Bronchial epithelial cell (primary cell): ENCODE measurements around the gene PRM3. TPM values are rescaled to one million over a fixed set of nuclear protein-coding genes. Genes with fewer than 3 reads are reported as not detected.

Source experiments
- DNase-seq: peaks from one replicate; pipeline ENCODE4 v3.0.0-alpha.2; 2010; ENCODE audit warnings: low read depth
- FAIRE-seq: peaks from 2 replicates; lab custom pipeline; 2011; peaks lifted over from hg19 to GRCh38; lab: Jason Lieb, UNC
- H3K27me3 ChIP-seq: 2 replicates; pipeline ENCODE4 v1.5.1; 2011; ENCODE audit warnings: low read length; ENCODE audit not compliant: control insufficient read depth, insufficient read depth
- H3K36me3 ChIP-seq: 2 replicates; pipeline ENCODE4 v1.5.1; 2011; ENCODE audit warnings: low read length; ENCODE audit not compliant: control insufficient read depth, insufficient read depth
- H3K4me3 ChIP-seq: 2 replicates; pipeline ENCODE4 v1.5.1; 2011; ENCODE audit warnings: mild to moderate bottlenecking, low read depth, low read length, control low read depth
- total RNA-seq: library from RNA; depleted of rRNA; stranded (reverse); fragments of >200 nt; gene quantifications from 2 replicates; pipeline ENCODE4 v1.2.1, GENCODE V29; 2014
- TF ChIP-seq, protein P1 (sequence below): IDR thresholded peaks from 2 replicates; pipeline ENCODE4 v1.5.1; 2011; ENCODE audit warnings: mild to moderate bottlenecking, moderate library complexity, low read length, control low read depth, inconsistent platforms; ENCODE audit not compliant: insufficient read depth, severe bottlenecking

Gene PRM3
- total RNA-seq, 1 donor from 2014 or later = not detected

GRCh38 chr16:11265124-11265523 lies 8.3 kb downstream of the PRM3 start:
- FAIRE-seq (no peak), DNase-seq (no peak)
- H3K27me3 ChIP-seq = peaks cover 5% of the 10 kb centered on the region
- TF ChIP-seq, protein P1, sequence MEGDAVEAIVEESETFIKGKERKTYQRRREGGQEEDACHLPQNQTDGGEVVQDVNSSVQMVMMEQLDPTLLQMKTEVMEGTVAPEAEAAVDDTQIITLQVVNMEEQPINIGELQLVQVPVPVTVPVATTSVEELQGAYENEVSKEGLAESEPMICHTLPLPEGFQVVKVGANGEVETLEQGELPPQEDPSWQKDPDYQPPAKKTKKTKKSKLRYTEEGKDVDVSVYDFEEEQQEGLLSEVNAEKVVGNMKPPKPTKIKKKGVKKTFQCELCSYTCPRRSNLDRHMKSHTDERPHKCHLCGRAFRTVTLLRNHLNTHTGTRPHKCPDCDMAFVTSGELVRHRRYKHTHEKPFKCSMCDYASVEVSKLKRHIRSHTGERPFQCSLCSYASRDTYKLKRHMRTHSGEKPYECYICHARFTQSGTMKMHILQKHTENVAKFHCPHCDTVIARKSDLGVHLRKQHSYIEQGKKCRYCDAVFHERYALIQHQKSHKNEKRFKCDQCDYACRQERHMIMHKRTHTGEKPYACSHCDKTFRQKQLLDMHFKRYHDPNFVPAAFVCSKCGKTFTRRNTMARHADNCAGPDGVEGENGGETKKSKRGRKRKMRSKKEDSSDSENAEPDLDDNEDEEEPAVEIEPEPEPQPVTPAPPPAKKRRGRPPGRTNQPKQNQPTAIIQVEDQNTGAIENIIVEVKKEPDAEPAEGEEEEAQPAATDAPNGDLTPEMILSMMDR = no peak
- H3K4me3 ChIP-seq = no peak overlapping the region
- no peaks in the 10 kb centered on the region for H3K36me3 ChIP-seq

DNA sequence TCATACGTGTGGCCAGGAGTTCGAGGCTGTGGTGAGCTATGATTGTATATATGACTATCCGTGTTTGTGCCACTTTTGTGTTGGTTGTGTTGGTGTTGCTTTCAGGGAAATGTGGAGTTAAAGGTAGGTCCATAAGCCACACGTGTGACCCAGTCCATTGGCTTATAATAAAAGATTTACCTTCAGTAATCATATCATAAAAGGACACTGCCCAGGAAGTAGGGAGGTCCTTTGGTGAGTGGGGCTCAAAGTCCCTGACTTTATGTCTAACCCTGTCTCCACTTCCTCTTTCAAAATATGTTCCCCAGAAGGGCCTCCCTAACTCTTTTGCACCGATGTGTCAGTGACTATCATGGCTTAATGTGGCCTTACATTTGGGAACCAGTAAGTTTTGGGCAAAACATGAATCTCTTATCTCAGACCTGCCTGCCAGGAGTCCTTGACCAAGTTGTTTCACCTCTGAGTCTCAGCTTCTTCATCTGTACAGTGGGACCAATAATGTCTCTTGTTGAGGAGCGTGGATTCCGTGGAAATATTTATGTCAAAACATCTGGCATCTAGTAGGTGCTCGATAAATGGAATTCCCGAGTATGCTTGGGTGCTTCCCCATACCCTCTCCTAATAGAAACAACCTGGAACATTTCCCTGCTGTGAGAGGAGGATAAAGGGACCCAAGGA lies 9.1 kb downstream of the PRM3 start:
- FAIRE-seq = no peak
- no peak for DNase-seq
- TF ChIP-seq, protein P1 = no peak
- Histone ChIP-seq H3K36me3 (no peaks in the 10 kb centered on the region), H3K4me3 (no peak overlapping the region), H3K27me3 (peaks cover 5% of the 10 kb centered on the region)

DNA sequence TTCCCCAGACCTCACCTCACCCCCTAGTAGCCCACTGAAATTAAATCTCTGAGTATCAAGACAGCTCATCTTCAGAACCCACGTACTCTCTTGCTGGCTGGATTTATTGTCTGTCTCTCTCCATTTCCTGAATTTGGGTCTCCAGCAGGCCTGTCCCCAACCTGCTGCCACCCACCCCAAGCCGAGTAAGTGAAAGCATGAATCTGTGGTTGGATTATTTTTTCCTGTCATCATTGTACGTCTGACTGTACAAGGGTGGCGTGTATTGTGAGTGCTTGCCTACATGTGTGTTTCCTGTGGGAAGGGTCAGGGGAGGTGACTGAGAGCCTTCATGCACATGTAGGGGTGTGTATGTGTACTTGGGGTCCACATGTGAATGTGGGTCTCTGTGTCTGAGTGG lies 9.7 kb downstream of the PRM3 start:
- DNase-seq = no peak
- no peak for FAIRE-seq
- Histone ChIP-seq H3K27me3 (peaks cover 5% of the 10 kb centered on the region), H3K36me3 (no peaks in the 10 kb centered on the region), H3K4me3 (no peak overlapping the region)
- TF ChIP-seq, protein P1 = no peak

DNA sequence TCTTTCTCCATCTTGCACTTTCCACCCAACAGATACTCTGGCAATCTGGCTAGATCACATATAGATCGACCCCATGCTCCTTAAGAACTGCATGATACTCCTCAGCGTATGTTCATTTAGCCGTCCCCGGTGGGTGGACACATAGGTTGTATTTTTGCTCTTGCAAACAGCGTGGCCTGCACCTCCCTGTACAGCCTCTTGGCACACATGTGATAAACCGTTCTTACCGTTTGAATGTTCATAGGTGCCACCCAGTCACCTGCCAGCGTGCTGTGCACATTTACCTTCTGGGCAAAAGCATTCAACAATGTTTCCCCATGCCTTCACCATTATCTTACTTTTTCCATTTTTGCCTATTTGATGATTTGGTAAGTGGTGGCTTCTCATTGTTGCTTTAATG lies 10.5 kb downstream of the PRM3 start:
- peaks cover 5% of the 10 kb centered on the region for H3K27me3 ChIP-seq
- no peak for DNase-seq
- no peak overlapping the region for H3K4me3 ChIP-seq
- TF ChIP-seq, protein P1 = no peak
- no peaks in the 10 kb centered on the region for H3K36me3 ChIP-seq
- FAIRE-seq = no peak

- TF ChIP-seq, protein P1 = no peak
- Histone ChIP-seq H3K27me3 (peaks cover 4% of the 10 kb centered on the region), H3K36me3 (no peaks in the 10 kb centered on the region), H3K4me3 (no peak overlapping the region)
- DNase-seq = no peak
- no peak for FAIRE-seq
These were observed 12.8 kb downstream of the PRM3 start for GRCh38 chr16:11260596-11260966.
